GM18507 (cell line): ENCODE results near the gene AHCYL2.

Experiments used
- DNase-seq: peaks from one replicate; pipeline ENCODE4 v3.0.0; 2011; ENCODE audit warnings: low read depth; ENCODE audit not compliant: insufficient read length; ENCODE audit errors: extremely low spot score
- FAIRE-seq: peaks from 2 replicates; lab custom pipeline; 2011; peaks lifted over from hg19 to GRCh38; lab: Jason Lieb, UNC

Gene AHCYL2

DNA sequence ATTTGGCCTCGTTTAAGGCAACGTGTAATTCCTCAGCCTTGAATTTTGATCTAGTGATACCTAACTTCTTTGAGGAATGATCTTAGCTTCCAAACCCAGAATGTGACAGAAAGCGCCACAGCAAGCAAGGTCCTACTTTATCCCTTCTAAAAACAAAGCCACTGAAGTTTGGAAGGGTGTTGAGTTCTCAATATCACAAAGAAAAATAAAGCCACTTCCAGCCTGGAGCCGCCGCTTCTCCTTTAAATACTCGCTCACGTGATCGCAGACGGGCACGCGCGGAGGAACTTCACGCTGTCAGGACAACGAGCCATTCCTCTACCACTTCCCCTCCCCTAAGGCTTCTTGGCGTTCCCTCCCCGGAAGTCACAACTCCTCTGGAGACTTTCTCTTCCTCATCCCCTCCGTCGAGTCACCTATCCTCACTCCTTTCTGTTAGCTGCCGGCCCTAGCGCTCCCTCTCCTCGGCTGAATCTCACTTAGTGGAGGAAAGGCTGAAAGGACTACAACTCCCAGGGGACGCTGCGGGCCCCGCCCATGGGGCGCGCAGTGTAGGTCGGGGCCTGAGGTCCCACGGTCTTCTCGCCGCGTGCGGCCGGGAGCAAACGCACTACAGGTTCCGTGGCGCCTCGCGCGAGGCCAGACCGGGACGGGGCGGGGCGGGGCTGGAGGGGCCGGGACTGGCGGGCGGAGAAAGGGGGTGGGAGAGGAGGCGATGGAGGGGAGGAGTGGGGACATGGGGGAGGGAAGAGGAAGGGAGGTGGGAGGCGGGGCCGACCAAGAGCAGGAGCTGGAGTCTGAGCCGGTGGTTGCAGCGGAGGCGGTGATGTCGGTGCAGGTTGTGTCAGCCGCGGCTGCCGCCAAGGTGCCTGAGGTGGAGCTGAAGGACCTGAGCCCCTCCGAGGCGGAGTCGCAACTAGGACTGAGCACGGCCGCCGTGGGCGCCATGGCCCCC lies at the start of gene AHCYL2:
TSS of gene AHCYL2 (plus strand) at position 780 of the 955 bp plus-strand sequence.
- FAIRE-seq: peak; percentile 96

DNA sequence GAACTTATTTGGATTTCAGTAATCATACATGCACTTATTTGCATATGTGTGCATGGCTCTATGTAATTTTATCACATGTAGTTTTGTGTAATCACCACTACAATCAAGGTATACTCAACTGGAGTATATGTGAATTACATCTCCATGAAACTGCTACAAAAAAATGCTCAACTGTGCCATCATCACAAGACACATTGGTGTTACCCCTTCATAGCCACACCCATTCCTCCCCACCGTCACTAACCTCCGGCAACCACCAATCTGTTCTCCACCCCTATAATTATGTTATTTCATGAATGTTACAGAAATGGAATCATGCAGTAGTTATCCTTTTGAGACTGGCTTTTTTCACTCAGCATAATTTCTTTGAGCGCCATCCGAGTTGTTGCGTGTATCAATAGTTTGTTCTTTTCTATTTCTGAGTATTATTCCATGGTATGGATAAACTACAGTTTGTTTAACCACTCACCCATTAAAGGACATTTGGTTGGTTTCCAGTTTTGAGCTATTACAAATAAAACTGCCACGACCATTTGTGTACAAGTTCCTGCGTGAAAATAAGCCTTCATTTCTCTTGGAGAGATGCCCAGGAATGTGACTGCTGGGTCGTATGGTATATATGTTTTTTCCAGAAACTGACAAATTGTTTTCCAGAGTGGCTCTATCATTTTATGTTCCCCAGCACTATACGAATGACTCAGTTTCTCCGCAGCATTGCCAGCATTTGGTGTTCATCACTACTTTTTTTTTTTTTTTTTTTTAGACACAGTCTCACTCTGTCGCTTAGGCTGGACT lies 47.7 kb upstream of the AHCYL2 start:
- FAIRE-seq: no peak

More for the DNA sequence above, at the start of gene AHCYL2:
- DNase-seq: peak; percentile 88

DNA sequence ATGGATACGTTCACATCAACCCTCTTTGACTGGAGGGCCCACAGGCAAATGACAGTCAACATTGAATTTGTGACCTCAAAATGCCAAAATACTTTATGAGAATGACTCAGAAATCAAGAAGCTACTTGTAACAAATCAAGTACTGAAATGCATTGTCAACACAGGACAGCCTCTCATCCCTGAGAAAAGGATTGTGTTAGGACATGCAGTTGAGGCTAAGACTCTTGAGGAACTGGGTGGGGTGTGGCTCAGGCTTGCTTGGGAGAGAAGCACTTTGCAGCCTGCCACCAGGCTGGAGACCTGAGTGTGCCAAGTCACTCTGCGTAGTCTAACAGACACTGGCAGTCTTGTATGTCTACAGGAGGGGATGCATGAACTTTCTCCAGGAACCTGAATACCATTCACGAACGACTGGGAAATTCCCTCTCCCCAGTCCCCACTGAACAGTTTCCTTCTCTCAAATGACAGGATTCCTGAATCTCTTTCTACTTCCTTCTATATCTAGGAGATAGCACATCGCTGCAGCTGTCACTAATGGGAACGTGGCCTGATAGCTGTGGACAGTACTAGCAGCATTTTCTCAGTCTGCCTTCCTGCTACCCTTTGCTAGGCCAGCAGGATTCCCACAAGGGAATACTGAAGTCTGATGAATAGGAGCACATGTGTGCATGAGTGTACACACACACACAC lies 39.7 kb upstream of the AHCYL2 start:
- FAIRE-seq (no peak), DNase-seq (no peak)

More for the DNA sequence above, 47.7 kb upstream of the AHCYL2 start:
- DNase-seq: no peak

DNA sequence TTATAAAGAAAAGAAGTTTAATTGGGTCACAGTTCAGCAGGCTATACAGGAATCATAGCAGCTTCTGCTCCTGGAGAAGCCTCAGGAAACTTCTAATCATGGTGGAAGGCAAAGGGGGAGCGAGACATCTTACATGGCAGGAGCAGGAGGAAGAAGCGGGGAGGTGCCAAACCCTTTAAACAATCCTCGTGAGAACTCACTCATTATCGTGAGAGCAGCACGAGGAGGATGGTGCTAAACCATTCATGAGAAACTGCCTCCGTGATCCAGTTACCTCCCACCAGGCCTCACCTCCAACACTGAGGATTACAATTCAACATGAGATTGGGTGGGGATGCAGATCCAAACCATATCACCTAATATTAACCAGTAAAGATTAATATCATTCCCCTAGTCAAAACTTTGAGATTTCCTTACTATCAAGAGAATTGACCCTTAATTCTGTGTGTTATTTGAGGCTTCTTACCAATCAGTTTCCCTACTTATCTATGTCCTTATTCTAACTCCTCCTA lies 38.0 kb upstream of the AHCYL2 start:
- no peak for FAIRE-seq
- DNase-seq: no peak

DNA sequence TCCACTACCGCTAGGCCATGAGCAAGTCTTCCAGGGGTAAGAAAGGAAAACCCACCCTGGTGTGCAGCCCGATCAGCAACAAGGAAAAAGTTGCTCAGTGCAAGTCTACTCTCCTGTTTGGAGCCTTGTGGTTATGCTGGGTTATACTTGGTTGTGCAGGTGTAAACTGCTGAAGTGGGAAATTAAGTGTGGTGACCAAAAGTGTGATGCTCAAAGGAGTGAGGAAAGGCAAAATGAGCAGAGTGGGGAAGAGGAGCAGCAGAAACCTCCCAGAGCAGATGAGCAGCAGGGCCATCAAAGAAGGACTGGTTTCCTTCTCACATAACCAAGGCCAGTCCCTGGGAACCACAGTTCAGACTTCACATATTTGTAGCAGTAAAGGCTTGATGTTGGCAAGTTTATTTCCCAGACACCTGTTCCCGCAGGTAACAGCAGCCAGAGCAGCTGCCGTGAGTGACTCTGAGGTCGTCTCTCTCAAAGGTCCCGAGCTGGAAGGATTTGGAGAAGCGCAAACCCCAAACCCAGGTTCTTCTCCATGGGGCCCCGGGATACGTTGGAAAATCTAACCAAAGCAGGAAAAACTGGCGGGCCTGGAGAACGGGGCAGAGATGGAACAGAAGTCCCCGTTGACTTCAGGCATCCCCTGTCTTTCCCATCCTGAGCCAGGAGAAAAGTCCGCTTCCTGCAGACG lies 37.0 kb upstream of the AHCYL2 start:
- FAIRE-seq (no peak), DNase-seq (no peak)

DNA sequence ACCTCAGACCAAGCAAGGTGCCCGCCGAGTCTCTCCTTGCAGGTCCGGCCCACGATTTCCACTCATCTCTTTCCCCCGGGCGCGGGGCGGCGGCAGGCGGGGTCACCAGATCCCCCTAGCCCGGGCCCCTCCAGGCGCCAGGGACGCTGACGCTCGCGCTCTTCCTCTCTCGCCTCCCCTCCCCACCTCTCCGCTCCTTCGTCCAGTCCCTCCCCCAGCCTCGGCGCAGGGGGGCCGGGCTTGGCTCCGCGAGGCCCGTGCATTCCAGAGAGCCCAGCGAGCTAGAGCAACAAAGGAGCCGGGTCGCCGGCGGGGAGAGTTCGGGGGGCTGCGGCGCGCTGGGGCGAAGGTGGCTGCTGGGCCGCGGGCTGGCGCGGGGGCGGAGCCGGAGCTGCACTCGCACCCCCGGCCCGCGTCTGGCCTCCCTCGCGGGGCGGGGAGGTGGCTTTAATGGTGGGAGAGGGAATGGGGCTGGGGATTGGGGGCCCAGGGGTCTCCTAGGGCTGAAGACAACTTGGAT lies 36.4 kb upstream of the AHCYL2 start, which contains the start of gene SMO:
TSS of gene SMO (plus strand) at position 262 of the 520 bp plus-strand sequence. CDS start 519 bp downstream, outside the sequence.
- DNase-seq (no peak), FAIRE-seq (no peak)

DNA sequence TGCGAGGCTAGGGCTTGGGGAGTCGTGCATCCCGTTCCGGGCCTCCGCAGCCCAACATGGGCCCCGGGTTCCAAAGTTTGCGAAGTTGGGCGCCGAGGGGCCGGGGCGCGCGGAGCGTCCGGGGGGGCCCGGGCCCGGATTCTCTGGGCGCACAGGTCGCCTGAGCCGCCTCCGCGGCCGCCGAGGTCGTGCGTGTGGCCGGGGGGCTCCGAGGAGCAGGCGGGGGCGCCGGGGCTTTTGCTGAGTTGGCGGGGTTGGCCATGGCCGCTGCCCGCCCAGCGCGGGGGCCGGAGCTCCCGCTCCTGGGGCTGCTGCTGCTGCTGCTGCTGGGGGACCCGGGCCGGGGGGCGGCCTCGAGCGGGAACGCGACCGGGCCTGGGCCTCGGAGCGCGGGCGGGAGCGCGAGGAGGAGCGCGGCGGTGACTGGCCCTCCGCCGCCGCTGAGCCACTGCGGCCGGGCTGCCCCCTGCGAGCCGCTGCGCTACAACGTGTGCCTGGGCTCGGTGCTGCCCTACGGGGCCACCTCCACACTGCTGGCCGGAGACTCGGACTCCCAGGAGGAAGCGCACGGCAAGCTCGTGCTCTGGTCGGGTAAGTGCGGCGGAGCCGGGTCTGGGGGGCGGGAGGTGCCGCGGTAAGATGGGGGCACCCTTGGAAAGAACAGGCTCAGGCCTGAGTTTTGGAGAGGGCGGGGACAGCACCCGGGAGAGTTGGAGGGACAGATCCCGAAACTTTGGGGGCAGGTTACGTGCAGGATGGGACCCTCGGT lies 35.8 kb upstream of the AHCYL2 start:
- FAIRE-seq: no peak
- no peak for DNase-seq

DNA sequence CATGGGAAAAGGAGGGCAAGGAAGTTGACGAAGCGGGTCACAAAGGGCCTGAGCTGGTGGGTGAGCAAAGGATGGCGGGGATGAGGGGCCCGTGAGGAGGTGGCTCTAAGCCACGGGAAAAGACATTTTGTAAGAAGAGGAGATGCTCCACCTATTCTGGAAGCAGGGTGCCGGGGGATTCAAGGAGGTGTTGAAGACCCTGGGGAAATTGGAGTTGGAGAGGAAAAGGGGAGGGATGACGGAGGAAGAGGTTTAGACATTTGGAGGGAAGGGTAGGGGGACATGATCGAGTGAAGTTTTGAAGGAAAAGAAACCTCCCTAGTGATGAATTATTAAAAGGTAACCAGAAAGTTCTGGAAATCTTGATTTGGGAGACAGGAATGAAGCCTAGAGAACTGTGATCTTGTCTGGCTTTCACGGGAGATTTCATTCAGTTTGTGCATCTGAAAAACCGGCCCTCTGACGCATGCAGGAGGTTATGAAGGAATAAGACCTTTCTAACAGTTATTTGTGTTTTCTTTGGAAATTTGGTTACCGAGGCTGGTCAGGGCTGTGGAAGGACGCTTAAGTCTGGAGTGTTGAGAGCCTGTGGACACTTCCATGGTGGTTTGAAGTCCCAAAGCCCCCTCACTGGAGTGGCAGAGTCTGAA lies 35.0 kb upstream of the AHCYL2 start:
- no peak for FAIRE-seq
- no peak for DNase-seq

DNA sequence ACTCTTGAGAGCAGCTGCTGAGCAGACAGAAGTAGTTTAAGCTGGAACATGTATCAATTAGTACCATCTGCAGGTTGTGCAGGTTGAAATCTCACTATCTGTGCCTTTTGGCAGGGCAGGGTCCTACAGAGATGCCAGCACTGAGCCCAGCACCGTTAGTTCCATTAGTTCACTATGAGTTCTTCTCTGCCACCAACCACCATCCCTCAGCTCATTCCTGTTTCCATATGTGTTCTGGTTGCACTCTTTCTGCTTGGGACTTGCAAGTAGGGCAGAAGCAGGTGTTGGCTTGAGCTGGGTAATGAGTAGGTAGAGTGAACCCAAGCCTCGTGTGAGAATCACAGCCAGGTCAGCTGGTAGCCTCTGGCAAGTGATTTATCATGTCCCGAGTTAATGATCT lies 33.6 kb upstream of the AHCYL2 start:
- no peak for DNase-seq
- no peak for FAIRE-seq

DNA sequence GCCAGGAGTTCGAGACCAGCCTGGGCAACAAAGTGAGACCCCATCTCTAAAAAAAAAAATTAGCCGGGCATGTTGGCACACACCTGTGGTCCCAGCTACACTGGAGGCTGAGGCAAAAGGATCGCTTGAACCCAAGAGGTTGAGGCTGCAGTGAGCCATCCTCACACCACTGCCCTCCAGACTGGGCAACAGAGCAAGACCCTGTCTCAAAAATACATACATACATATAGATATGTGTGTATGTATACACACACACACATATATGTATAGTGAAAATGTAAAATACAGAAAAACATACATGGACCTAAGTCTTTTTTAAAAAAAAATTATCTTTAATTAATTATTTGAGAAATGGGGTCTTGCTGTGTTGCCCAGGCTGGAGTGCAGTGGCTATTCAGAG lies 30.9 kb upstream of the AHCYL2 start:
- DNase-seq (no peak), FAIRE-seq (no peak)

DNA sequence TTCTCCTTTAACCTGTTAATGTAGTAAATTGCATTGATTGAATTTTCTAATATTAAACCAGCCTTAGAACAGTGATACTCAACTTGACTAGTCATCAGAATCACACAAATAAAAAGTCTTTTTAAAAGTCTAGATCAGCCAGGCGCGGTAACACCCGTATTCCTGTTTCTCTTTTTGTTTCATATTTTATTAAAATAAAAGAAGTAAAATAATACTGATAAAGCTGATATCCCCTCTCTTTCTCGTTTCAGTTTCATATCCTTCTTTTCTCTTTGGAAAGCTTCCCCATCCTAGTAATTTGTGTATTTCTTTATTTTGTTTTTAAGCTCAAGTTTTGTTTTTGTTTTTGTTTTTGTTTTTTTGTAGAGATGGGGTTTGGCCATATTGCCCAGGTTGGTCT lies 27.1 kb upstream of the AHCYL2 start:
- DNase-seq (no peak), FAIRE-seq (no peak)

DNA sequence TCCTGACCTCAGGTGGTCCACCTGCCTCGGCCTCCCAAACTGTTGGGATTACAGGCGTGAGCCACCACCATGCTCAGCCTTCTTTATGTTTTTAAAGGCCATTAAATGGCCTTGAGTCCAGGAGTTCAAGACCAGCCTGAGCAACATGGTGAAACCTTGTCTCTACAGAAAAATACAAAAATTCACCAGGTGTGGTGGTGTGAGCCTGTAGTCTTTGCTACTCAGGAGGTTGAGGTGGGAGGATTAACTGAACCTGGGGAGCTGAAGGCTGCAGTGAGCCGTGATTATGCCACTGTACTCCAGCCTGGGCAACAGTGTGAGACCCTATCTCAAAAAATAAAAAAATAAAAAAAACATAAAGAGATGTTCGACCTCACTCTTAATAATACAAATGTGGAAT lies 25.4 kb upstream of the AHCYL2 start:
- DNase-seq (no peak), FAIRE-seq (no peak)

DNA sequence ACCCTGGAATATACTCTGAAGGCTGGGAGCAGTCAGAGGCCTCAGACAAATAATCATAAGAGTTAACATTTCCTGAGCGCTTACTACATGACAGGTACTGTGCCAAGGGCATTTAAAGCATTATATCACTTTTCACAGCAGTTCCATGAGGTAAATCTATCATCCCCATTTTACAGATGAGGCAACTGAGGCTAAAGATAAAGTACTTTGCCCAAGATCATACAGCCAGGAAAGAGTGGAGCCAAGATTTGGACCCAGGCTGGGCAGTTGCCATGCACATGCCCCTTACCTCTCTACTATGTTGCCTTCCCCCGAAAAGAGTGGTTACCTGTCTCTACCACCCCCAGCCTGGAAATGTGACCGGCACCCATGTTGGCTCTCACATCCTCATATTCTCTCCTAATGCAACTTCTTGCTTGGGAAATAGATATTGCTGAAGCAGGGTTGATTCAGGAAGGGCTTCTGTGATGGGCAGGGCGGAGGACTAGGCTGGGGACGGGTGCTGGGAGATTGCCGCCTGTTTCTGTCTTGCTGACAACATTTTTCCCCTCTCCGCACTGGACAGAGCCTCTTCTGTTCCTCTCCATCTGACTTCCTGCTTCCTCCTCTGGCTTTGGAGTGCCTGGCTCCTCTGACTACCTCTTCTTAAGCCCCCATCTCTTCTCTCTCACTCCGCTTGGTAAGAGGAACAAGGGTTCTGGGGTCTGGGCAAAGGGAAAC lies 22.6 kb upstream of the AHCYL2 start:
- no peak for FAIRE-seq
- DNase-seq: no peak

DNA sequence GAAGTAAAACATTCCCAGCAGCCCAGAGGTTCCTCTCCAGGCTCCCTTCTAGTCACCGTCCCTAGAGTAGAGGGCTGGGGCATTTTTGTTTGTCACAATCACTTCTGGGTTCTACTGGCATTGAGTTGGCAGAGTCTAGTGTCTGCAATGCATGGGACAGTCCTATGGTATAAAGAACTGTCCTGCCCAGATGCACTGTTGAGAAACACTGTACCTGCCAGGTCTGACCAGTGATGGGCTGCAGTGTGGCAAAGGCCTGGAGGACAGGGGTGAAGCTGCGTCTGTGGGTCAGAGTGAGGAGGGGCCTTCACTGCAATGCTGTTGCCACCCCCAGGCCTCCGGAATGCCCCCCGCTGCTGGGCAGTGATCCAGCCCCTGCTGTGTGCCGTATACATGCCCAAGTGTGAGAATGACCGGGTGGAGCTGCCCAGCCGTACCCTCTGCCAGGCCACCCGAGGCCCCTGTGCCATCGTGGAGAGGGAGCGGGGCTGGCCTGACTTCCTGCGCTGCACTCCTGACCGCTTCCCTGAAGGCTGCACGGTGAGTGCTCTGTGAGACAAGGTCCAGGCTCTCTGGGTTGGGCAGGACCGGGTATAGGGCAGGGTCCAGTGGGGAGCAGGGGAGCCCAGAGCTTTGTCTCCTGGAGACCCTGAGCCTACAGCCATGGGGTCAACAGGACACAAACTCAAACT lies 21.6 kb upstream of the AHCYL2 start:
- DNase-seq: no peak
- no peak for FAIRE-seq

DNA sequence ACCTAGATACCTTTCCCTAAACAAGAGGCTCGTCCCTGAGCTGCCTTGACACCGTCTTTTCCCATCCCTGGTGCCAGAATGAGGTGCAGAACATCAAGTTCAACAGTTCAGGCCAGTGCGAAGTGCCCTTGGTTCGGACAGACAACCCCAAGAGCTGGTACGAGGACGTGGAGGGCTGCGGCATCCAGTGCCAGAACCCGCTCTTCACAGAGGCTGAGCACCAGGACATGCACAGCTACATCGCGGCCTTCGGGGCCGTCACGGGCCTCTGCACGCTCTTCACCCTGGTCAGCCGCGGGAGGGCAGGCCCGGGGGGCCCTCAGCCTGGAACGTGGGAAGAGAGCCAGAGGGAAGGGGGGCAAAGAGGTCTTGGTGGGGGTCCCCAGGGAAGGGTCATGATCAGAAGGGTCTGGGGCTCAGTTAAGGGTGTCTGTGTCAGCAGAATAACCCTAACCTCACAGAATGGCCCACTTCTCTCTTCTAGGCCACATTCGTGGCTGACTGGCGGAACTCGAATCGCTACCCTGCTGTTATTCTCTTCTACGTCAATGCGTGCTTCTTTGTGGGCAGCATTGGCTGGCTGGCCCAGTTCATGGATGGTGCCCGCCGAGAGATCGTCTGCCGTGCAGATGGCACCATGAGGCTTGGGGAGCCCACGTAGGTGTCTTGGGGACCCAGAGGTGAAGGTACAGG lies 19.6 kb upstream of the AHCYL2 start:
- DNase-seq (no peak), FAIRE-seq (no peak)
